Measurements from ENCODE around the gene LRP2. TPM values are rescaled to one million over a fixed set of nuclear protein-coding genes. Genes with fewer than 3 reads are reported as not detected.

Gene LRP2
- total RNA-seq, 1 donor from 2014 or later: not detected

DNA sequence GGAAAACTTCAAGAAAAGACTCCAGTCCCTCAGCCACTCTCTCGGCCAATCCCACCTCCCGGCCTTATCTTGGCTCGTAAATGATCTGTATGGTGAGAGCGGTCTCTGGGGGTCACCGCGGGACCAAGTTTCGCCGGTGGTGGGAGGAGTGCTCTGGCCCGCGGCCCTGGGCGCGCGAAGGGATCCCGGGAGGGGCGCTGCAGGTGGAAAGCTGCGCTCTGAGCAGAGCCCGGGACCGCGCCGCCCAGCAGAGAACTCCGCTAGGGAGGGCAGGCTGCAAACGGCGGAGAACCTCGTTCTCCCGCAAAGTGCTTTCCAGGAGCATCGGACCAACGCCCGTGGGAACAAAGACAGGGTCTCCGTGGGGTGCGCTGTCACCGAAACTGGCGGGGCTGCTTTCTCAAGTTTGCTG is 622 bp downstream of the LRP2 start:
- Mint-ChIP-seq H3K36me3 (ENCODE audit: unreplicated experiment) (peaks cover 5% of the 10 kb centered on the region), H3K9me3 (ENCODE audit: unreplicated experiment) (no peaks in the 10 kb centered on the region), H3K4me3 (ENCODE audit: unreplicated experiment) (peak overlapping the region; percentile 77), H3K4me1 (ENCODE audit: low read depth, unreplicated experiment) (peaks cover 10% of the 10 kb centered on the region), H3K27ac (ENCODE audit: unreplicated experiment) (no peak overlapping the region), H3K27me3 (ENCODE audit: unreplicated experiment) (peaks cover 23% of the 10 kb centered on the region)
- no peak for TF ChIP-seq CTCF (IDR thresholded peaks at IDR 0.05; ENCODE audit: partially characterized antibody, unreplicated experiment)
- DNase-seq: peak; percentile 44

- no peak for TF ChIP-seq CTCF (IDR thresholded peaks at IDR 0.05; ENCODE audit: partially characterized antibody, unreplicated experiment)
- DNase-seq: peak; percentile 24
- Mint-ChIP-seq H3K4me1 (ENCODE audit: low read depth, unreplicated experiment) (peaks cover 10% of the 10 kb centered on the region), H3K9me3 (ENCODE audit: unreplicated experiment) (no peaks in the 10 kb centered on the region), H3K4me3 (ENCODE audit: unreplicated experiment) (peak overlapping the region; percentile 77), H3K27me3 (ENCODE audit: unreplicated experiment) (peaks cover 23% of the 10 kb centered on the region), H3K27ac (ENCODE audit: unreplicated experiment) (no peak overlapping the region), H3K36me3 (ENCODE audit: unreplicated experiment) (peaks cover 5% of the 10 kb centered on the region)
Measured at GRCh38 chr2:169360984-169361705, 1.2 kb downstream of the LRP2 start.

GRCh38 chr2:169358016-169358415 is 4.3 kb downstream of the LRP2 start:
- H3K9me3 Mint-ChIP-seq (ENCODE audit: unreplicated experiment): no peaks in the 10 kb centered on the region
- H3K27me3 Mint-ChIP-seq (ENCODE audit: unreplicated experiment): peaks cover 11% of the 10 kb centered on the region
- no peak overlapping the region for H3K4me3 Mint-ChIP-seq (ENCODE audit: unreplicated experiment)
- H3K36me3 Mint-ChIP-seq (ENCODE audit: unreplicated experiment): peaks cover 5% of the 10 kb centered on the region
- no peak for TF ChIP-seq CTCF (IDR thresholded peaks at IDR 0.05; ENCODE audit: partially characterized antibody, unreplicated experiment)
- no peak for DNase-seq
- peaks cover 9% of the 10 kb centered on the region for H3K4me1 Mint-ChIP-seq (ENCODE audit: low read depth, unreplicated experiment)
- no peak overlapping the region for H3K27ac Mint-ChIP-seq (ENCODE audit: unreplicated experiment)

GRCh38 chr2:169354244-169354643 is 8.1 kb downstream of the LRP2 start:
- Mint-ChIP-seq H3K36me3 (ENCODE audit: unreplicated experiment) (peaks cover under 1% of the 10 kb centered on the region), H3K4me3 (ENCODE audit: unreplicated experiment) (no peak overlapping the region), H3K4me1 (ENCODE audit: low read depth, unreplicated experiment) (no peaks in the 10 kb centered on the region), H3K27ac (ENCODE audit: unreplicated experiment) (no peak overlapping the region), H3K27me3 (ENCODE audit: unreplicated experiment) (no peaks in the 10 kb centered on the region), H3K9me3 (ENCODE audit: unreplicated experiment) (no peaks in the 10 kb centered on the region)
- no peak for TF ChIP-seq CTCF (IDR thresholded peaks at IDR 0.05; ENCODE audit: partially characterized antibody, unreplicated experiment)
- DNase-seq: no peak

GRCh38 chr2:169351725-169352124 is 10.6 kb downstream of the LRP2 start:
- H3K36me3 Mint-ChIP-seq (ENCODE audit: unreplicated experiment): no peaks in the 10 kb centered on the region
- TF ChIP-seq CTCF (IDR thresholded peaks at IDR 0.05; ENCODE audit: partially characterized antibody, unreplicated experiment): no peak
- H3K4me3 Mint-ChIP-seq (ENCODE audit: unreplicated experiment): no peak overlapping the region
- no peaks in the 10 kb centered on the region for H3K9me3 Mint-ChIP-seq (ENCODE audit: unreplicated experiment)
- DNase-seq: no peak
- H3K27ac Mint-ChIP-seq (ENCODE audit: unreplicated experiment): no peak overlapping the region
- no peaks in the 10 kb centered on the region for H3K4me1 Mint-ChIP-seq (ENCODE audit: low read depth, unreplicated experiment)
- H3K27me3 Mint-ChIP-seq (ENCODE audit: unreplicated experiment): no peaks in the 10 kb centered on the region
